HG03469 (cell line): Measurements from ENCODE around the gene KLF11.

Source experiments
- ATAC-seq: cut with Tn5 transposase; IDR thresholded peaks from one replicate; pipeline ENCODE4 v1.9.1; 2021; ENCODE audit warnings: mild to moderate bottlenecking, moderate library complexity, moderate number of reproducible peaks; ENCODE audit not compliant: unreplicated experiment

KLF11 gene

GRCh38 chr2:10061221-10061925, 18.0 kb downstream of the KLF11 start:
- no peak for ATAC-seq

DNA sequence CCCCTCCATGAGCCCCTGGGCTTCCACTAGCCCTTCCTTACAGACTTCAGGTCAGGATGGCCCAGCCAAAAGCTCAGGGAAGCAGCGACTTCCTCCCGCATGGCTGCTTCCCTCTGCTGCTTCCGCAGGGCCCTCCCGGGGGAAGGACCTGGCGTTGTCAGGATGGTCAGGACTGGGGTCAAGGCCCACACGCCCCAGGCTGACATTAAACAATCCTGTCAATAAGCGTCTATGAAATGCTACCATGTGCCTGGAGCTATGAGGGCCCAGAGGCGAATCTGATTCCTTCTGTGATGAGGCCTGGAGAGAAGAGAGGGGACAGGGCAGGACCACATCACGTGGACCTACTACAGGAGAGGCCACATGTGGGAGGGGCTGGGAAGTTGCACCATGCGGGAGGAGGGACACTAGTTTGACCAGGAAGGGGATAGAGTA, 19.6 kb downstream of the KLF11 start:
- no peak for ATAC-seq

- no peak for ATAC-seq
These were observed 20.2 kb downstream of the KLF11 start for GRCh38 chr2:10063566-10063965.

- ATAC-seq, result no peak
These were observed 21.8 kb downstream of the KLF11 start for GRCh38 chr2:10064932-10065772.

DNA sequence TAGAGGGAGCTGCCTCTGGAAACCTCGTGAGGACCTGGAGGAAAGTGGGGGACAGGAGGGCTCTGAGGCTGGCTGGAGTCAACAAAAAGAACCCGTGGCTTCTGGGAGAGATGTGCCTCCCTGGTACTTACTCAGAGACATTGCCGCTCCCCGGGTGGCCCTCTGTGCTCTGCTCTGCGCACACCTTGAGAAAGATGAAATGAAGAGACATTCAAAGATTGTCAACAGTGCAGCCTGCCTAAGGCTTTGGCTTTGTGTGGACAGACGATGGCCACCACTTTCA, 22.4 kb downstream of the KLF11 start:
- no peak for ATAC-seq

- no peak for ATAC-seq
These were observed 24.0 kb downstream of the KLF11 start for GRCh38 chr2:10067330-10067729.

DNA sequence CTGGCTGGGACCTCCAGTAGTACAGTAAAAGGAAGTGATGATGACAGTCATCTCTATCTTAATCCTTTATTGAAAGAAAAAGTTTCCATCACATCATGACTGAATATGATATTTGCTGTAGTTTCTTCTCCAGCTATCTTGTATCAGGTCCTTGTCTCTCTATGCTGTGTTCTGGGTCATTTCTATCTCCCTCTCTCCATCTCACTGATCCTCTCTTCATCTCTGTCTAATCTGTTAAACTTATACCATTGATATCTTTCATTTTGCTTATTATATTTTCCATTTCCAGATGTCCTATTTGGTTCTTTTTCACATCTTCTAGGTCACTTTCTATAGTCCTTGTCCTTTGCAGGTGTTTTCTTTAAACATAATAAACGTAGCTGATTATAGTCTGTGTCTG, 24.5 kb downstream of the KLF11 start:
- no peak for ATAC-seq

- no peak for ATAC-seq
These were observed 27.8 kb downstream of the KLF11 start for GRCh38 chr2:10071176-10071575.

DNA sequence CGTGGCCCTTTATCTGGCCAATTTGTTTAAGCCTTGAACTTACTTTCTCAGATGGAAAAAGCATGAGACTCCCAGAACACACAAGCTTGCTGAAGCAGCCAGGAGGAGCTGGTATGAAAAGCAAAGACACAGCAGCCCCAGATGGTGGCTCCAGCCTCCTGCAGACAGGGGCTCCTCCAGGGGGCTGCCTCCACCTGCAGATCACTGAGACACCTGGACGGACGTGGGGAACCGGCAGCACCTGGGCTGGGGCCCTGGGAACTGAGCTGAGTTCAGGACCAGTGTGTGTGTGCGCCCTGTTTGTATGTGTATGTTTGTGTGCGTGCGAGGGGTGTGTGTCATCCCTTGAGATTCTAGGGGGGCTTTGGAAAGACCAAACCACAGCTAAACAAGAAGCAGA, 28.2 kb downstream of the KLF11 start:
- ATAC-seq, result no peak

- no peak for ATAC-seq
These were observed 29.5 kb downstream of the KLF11 start for GRCh38 chr2:10072656-10073480.

GRCh38 chr2:10073706-10074105, 30.4 kb downstream of the KLF11 start:
- ATAC-seq, result no peak

DNA sequence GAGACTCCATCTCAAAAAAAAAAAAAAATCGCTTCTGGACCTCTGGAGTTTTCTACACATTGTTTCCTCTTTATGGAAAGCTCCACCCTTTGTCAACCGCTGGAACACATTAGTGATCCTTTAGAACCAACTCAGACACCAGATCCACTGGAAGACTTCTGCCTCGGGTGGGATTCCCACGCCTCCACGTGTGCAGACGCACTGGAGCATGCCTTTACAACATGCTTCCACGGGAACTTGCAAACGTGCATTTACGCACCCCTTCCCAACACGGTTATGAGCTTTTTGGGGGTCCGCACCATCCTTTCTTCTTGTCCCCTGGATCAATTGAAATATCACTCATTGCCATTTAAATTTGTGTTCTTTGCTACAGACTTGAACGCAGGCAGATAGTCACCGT, 31.8 kb downstream of the KLF11 start:
- no peak for ATAC-seq

DNA sequence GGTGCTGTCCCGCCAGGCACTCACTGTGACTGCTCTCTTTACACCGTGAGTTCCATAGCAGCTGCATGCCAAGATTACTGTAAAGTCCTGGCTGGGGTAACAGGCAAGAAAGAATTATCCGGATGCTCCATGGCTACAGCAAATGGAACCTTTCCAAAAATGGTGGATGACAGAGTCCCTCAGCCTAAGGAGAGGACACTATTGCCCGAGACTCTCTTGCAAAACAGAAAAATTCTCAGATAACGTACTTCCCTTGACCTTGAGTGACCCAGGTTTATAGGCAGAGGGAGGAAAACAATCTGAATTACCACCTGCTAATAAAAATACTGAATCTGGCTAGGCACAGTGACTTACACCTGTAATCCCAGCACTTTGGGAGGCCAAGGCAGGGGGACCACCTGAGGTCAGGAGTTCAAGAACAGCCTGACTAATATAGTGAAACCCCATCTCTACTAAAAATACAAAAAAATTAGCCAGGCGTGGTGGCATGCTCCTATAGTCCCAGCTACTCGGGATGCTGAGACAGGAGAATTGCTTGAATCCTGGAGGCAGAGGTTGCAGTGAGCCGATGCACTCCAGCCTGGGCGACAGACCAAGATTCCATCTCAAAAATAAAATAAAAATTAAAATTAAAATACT, 32.3 kb downstream of the KLF11 start:
- ATAC-seq, result no peak

DNA sequence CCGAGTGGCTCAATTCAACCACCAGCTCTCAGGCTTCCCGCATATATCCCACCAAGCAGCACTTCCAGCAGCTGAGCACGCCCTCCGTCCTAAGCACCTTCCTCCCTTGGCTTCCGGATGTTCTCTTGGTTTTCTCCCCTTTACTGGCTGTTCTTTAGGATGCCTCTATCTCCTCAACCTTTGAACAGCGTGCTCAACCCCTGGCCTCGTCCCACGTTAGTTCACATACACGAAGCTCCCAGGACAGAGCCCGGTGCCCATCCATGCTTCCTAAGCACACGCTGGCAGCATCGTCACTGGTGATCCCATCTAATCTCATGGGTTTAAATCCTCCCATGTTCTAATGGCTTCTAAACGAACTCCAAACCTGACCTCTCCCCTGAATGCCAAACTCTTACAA, 33.2 kb downstream of the KLF11 start:
- no peak for ATAC-seq

DNA sequence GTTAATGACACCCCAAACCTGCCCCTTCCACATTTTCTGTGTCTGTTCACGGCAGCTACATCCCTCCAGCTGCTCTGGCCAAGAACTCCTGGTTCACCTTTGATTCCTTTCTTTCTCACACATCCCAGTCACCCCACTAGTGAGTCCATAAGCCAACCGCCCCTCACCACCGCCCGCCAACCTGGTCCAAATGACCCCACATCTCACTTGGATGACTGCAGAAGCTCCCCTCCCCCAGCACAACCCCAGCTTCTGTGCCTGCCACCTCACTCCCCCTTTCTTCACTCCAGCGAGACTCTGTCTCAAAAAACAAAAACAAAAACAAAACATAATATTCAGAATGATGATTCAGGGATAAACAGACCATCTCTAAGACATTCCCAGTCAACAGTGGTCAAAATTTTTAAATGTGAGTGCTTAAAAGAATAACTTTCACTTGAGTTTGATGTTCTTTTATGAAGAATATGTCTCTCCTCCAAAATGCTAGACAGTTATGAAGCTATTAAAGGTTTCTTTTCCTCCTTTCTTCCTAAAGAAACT, 33.7 kb downstream of the KLF11 start:
- no peak for ATAC-seq

- ATAC-seq, result no peak
These were observed 34.7 kb downstream of the KLF11 start for GRCh38 chr2:10078001-10078400.

DNA sequence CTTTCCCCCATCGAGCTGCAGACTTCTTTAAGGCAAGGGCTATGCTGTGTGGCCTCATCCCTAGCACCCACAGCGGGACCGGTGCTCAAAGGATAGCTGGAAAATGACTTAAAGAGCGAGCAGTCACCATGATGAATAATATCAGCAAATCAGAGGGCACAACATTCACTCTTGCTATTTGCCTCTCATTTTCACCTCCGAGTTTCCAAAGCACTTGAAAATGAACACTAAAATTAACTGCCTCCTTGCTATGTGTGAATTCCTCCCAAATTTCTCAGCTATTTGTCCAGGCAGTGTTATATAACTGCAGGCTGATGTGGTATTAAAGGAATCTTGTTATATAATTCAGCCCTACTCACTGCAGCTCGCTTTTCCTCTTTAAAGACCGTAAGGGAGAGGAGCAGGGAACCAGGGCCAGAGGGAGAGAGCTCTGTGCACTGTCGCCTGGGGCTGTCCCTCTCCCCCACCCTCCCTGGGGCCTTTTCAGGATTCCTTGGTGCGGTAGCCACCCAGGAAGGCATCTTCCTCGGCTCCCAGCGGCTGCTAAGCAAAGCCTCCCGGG, 35.4 kb downstream of the KLF11 start:
- no peak for ATAC-seq

- no peak for ATAC-seq
These were observed 36.0 kb downstream of the KLF11 start for GRCh38 chr2:10079266-10079869.

DNA sequence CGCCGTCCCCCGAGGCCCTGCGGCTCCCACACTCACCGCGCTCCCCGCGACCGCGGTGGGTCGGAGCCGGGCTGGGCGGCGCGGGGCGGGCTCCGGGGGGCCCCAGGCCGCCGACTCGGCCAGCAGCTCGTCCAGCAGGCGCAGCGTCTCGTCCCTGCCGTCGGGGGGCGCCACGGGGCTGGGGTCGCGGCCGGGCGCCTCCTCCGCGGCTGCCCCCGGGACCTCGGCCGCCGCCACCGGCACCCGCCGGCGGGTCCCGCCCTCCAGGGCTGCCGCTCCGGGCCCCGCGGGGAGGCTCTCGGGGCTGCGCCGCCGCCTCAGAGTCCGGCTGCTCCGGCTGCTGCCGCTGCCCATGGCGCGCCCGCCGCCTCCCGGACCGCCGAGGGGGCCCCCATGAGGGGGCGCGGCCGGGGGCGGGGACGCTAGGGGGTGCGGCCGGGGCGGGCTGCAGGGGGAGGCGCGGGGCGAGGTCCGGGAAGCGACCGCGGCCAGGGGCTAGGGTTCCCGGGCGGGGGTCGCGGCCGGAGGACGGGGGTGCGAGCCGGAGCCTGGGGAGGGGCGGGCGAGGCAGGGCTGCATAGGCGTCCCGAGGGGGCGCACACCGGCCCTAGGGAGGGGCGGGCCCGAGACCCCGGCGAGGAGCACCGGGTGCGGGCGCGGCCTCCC, 36.7 kb downstream of the KLF11 start, which contains the start of gene CYS1:
Gene CYS1 (minus strand): TSS at position 542 of the 666 bp plus-strand sequence. CDS start 188 bp downstream, at position 354.
- ATAC-seq, result no peak
